K562 (cell line): ENCODE results near the gene SIRT7. TPM values are rescaled to one million over a fixed set of nuclear protein-coding genes. Genes with fewer than 3 reads are reported as not detected.

Source experiments
- ATAC-seq: fragments of 200-7000 bp; cut with Tn5 transposase; 3 replicates; pipeline ENCODE4 v1.9.1; 2020; ENCODE audit warnings: moderate library complexity
- BruUV-seq: library from RNA; stranded (reverse); fragments of 400-500 nt; replicated peaks from 2 replicates; lab custom pipeline; 2021; lab: Mats Ljungman, UMichigan
- CTCF ChIA-PET: fragments of 300-600 bp; formaldehyde crosslinking; extraction: SDS; loops from one replicate; lab custom pipeline; 2021; ENCODE audit warnings: low intra/inter-chr PET ratio; lab: Yijun Ruan, JAX
- POLR2A ChIA-PET: fragments of 300-600, 350-650 bp; sonication (Branson Sonifier 250); formaldehyde crosslinking; extraction: SDS; loops from one replicate; lab custom pipeline; 2021; ENCODE audit warnings: antibody characterized with exemption, inconsistent platforms; lab: Yijun Ruan, JAX
- DNase-seq, 4 experiments: peaks; one replicate each; pipeline versions ENCODE4 v3.0.0 to v3.0.0-alpha.2; 2011 to 2018; ENCODE audit warnings: low spot score in 3 of 4, mixed read lengths in 3 of 4; ENCODE audit errors: extremely low read depth in 1 of 4
- FAIRE-seq: peaks from 2 replicates; lab custom pipeline; 2011; peaks lifted over from hg19 to GRCh38; lab: Jason Lieb, UNC
- H2AFZ ChIP-seq: 2 replicates; pipeline ENCODE4 v1.6.0; 2011; ENCODE audit warnings: low read depth, low read length, control low read depth, inconsistent platforms
- H3K27ac ChIP-seq: fragments of 200-600 bp; 3 replicates; pipeline ENCODE4 v1.8.0; 2011; ENCODE audit warnings: low read depth, mild to moderate bottlenecking, control low read depth, inconsistent platforms, low read length, moderate library complexity, mixed read lengths; ENCODE audit errors: extremely low read depth
- H3K27me3 ChIP-seq, 2 experiments: fragments of 300-600 bp in 1 of 2; 2 replicates in 1 of 2; 3 replicates in 1 of 2; pipeline versions ENCODE4 v1.6.0 to v1.8.0; 2011; ENCODE audit warnings: inconsistent platforms in 2 of 2, low read length in 2 of 2, mild to moderate bottlenecking in 1 of 2, mixed read lengths in 1 of 2, moderate library complexity in 1 of 2; ENCODE audit not compliant: control insufficient read depth in 2 of 2, insufficient read depth in 2 of 2
- H3K36me3 ChIP-seq: fragments of 300-600 bp; 3 replicates; pipeline ENCODE4 v1.8.0; 2011; ENCODE audit warnings: mild to moderate bottlenecking, low read length, inconsistent platforms; ENCODE audit not compliant: control insufficient read depth, insufficient read depth
- H3K4me1 ChIP-seq, 2 experiments: fragments of 200-600 bp in 1 of 2; replicated peaks in 1 of 2; 2 replicates in 1 of 2; 3 replicates in 1 of 2; pipeline versions ENCODE4 v1.5.1 to v1.8.0; 2011; ENCODE audit warnings: inconsistent platforms in 2 of 2, low read length in 2 of 2, mild to moderate bottlenecking in 1 of 2, mixed read lengths in 1 of 2, moderate library complexity in 1 of 2; ENCODE audit not compliant: control insufficient read depth in 2 of 2, insufficient read depth in 2 of 2
- H3K4me2 ChIP-seq: 2 replicates; pipeline ENCODE4 v1.6.1; 2011; ENCODE audit warnings: low read length, control low read depth, inconsistent platforms, mixed read lengths; ENCODE audit not compliant: insufficient read depth
- H3K4me3 ChIP-seq: fragments of 200-600 bp; sonication (generic), shearing (Covaris generic); 2 replicates; pipeline ENCODE4 v1.5.1; 2016; ENCODE audit warnings: control low read depth, inconsistent platforms
- H3K79me2 ChIP-seq: fragments of 200-600 bp; 3 replicates; pipeline ENCODE4 v1.8.0; 2011; ENCODE audit warnings: low read length, inconsistent platforms; ENCODE audit not compliant: control insufficient read depth, insufficient read depth
- H3K9ac ChIP-seq, 2 experiments: 2 replicates each; pipeline versions ENCODE4 v1.6.0 to v1.6.1; 2011; ENCODE audit warnings: low read depth in 2 of 2, low read length in 2 of 2, control low read depth in 1 of 2, inconsistent platforms in 1 of 2, mild to moderate bottlenecking in 1 of 2, mixed read lengths in 1 of 2; ENCODE audit not compliant: insufficient read depth in 1 of 2
- H3K9me1 ChIP-seq: one replicate; pipeline ENCODE4 v1.6.0; 2011; ENCODE audit warnings: inconsistent platforms, mild to moderate bottlenecking, low read length, moderate library complexity; ENCODE audit not compliant: control insufficient read depth, insufficient read depth
- H3K9me3 ChIP-seq: replicated peaks from 2 replicates; pipeline ENCODE4 v1.5.1; 2011; ENCODE audit warnings: low read depth, low read length, inconsistent platforms; ENCODE audit not compliant: control insufficient read depth, insufficient read depth
- H4K20me1 ChIP-seq: replicated peaks from 2 replicates; pipeline ENCODE4 v1.6.1; 2011; ENCODE audit warnings: low read length, inconsistent platforms, mixed read lengths; ENCODE audit not compliant: control insufficient read depth, insufficient read depth
- ELF2 ChIP-seq: fragments of 250-450 bp; sonication (Bioruptor Pico); IDR thresholded peaks from 2 replicates; pipeline ENCODE4 v1.5.0; 2021; ENCODE audit warnings: mild to moderate bottlenecking
- EP300 ChIP-seq: IDR thresholded peaks from 2 replicates; pipeline ENCODE4 v1.6.1; 2012; ENCODE audit warnings: low read length, improper control_type of control experiment
- FOXK2 ChIP-seq, 2 experiments: fragments of 450-650 bp; IDR thresholded peaks in 1 of 2; conservative IDR thresholded peaks in 1 of 2; 2 replicates each; pipeline ENCODE4 v1.6.1; 2016; ENCODE audit warnings: low read depth in 2 of 2, mild to moderate bottlenecking in 1 of 2
- GATAD2B ChIP-seq: fragments of 450-650 bp; IDR thresholded peaks from 2 replicates; pipeline ENCODE4 v1.6.1; 2017; ENCODE audit warnings: mild to moderate bottlenecking, borderline replicate concordance
- HIVEP1 ChIP-seq: fragments of 250-450 bp; sonication (Bioruptor Pico); IDR thresholded peaks from 2 replicates; pipeline ENCODE4 v1.4.0; 2020; ENCODE audit warnings: mild to moderate bottlenecking
- HMGN3 ChIP-seq: IDR thresholded peaks from 2 replicates; pipeline ENCODE4 v1.6.1; 2011; ENCODE audit warnings: borderline replicate concordance, low read depth, mild to moderate bottlenecking, mixed read lengths, low read length; ENCODE audit not compliant: insufficient read length; ENCODE audit errors: extremely low read depth
- HOXB6 ChIP-seq: fragments of 250-450 bp; sonication (Bioruptor Pico); IDR thresholded peaks from 2 replicates; pipeline ENCODE4 v1.5.1; 2022; ENCODE audit warnings: mild to moderate bottlenecking, borderline replicate concordance
- MAFF ChIP-seq: IDR thresholded peaks from 2 replicates; pipeline ENCODE4 v1.6.1; 2012; ENCODE audit warnings: low read length, improper control_type of control experiment
- MEF2A ChIP-seq: IDR thresholded peaks from 2 replicates; pipeline ENCODE4 v1.6.1; 2011; ENCODE audit warnings: low read depth, mild to moderate bottlenecking, low read length, moderate library complexity; ENCODE audit not compliant: control insufficient read depth
- NCOR1 ChIP-seq: fragments of 450-650 bp; IDR thresholded peaks from 2 replicates; pipeline ENCODE4 v1.6.1; 2016; ENCODE audit warnings: mild to moderate bottlenecking, moderate library complexity
- NR4A1 ChIP-seq, 2 experiments: fragments of 250-450 bp in 1 of 2; fragments of 450-650 bp in 1 of 2; sonication (Bioruptor Pico) in 1 of 2; IDR thresholded peaks; 2 replicates each; pipeline versions ENCODE4 v1.4.0 to v1.6.1; 2016 to 2020; ENCODE audit warnings: mild to moderate bottlenecking in 2 of 2, missing compliant biosample characterization in 1 of 2, missing genetic modification characterization in 1 of 2, moderate library complexity in 1 of 2
- POLR2G ChIP-seq: fragments of 200-400 bp; formaldehyde crosslinking; IDR thresholded peaks from 2 replicates; pipeline ENCODE4 v1.6.1; 2017; ENCODE audit warnings: low read depth, mild to moderate bottlenecking, antibody characterized with exemption, low read length, moderate library complexity
- RBFOX2 ChIP-seq: fragments of 200-400 bp; formaldehyde crosslinking; IDR thresholded peaks from 2 replicates; pipeline ENCODE4 v1.6.1; 2017; ENCODE audit warnings: low read depth, mild to moderate bottlenecking, low read length, moderate library complexity
- RBM14 ChIP-seq: fragments of 200-400 bp; formaldehyde crosslinking; IDR thresholded peaks from 2 replicates; pipeline ENCODE4 v1.6.1; 2018; ENCODE audit warnings: low read depth, mild to moderate bottlenecking, low read length, moderate library complexity, borderline replicate concordance; ENCODE audit not compliant: insufficient read depth
- SMARCB1 ChIP-seq: IDR thresholded peaks from 2 replicates; pipeline ENCODE4 v1.6.1; 2011; ENCODE audit warnings: improper control_type of control experiment, low read depth; ENCODE audit not compliant: insufficient read length
- SMARCC2 ChIP-seq: fragments of 450-650 bp; IDR thresholded peaks from 2 replicates; pipeline ENCODE4 v1.6.1; 2017; ENCODE audit warnings: antibody characterized with exemption, moderate library complexity, mild to moderate bottlenecking, low read depth
- TRIM24 ChIP-seq, 2 experiments: fragments of 450-650 bp; IDR thresholded peaks; 2 replicates each; pipeline ENCODE4 v1.6.1; 2016
- ZNF589 ChIP-seq: fragments of 200-800 bp; sonication (Bioruptor generic); IDR thresholded peaks from 2 replicates; pipeline ENCODE4 v1.6.1; 2016; ENCODE audit warnings: low read depth, missing genetic modification characterization, missing compliant biosample characterization
- ZNF695 ChIP-seq: fragments of 450-650 bp; formaldehyde crosslinking; IDR thresholded peaks from 2 replicates; pipeline ENCODE4 v1.4.0; 2020; ENCODE audit warnings: mild to moderate bottlenecking, moderate library complexity
- ZNF740 ChIP-seq, 3 experiments: fragments of 200-800 bp in 1 of 3; sonication (Bioruptor generic) in 1 of 3; sonication (generic) in 1 of 3; formaldehyde crosslinking in 1 of 3; IDR thresholded peaks; 2 replicates each; pipeline versions ENCODE4 v1.6.1 to v1.8.0; 2016 to 2022; ENCODE audit warnings: mild to moderate bottlenecking in 2 of 3, missing compliant biosample characterization in 2 of 3, missing genetic modification characterization in 2 of 3, missing genetic modification reagents in 1 of 3
- WGBS: fragments of 100-300 bp; shearing (Covaris generic); methylation state at CpG from one replicate; pipeline ENCODE4 v1.1.6; 2016; ENCODE audit warnings: low coverage, mixed read lengths; ENCODE audit not compliant: insufficient coverage; ENCODE audit errors: missing lambda C conversion rate; 5-methylcytosine and 5-hydroxymethylcytosine counted together
- in situ Hi-C: fragments of 300-500 bp; cut with MboI; formaldehyde crosslinking; loops from 4 replicates; pipeline ENCODE4 v1.15.0; 2018; ENCODE audit warnings: inconsistent platforms, mixed read lengths
- intact Hi-C: fragments of 100-400 bp; cut with micrococcal nuclease; formaldehyde crosslinking; loops from 2 replicates; pipeline ENCODE4 v1.14.2; 2022
- polyA plus RNA-seq, 8 experiments: library from polyadenylated mRNA; depleted of rRNA in 4 of 8; stranded (reverse) in 5 of 8; unstranded in 3 of 8; fragments of >200 nt; fragmentation: Nextera tagmentation in 2 of 8; fragmentation: Illumina TruSeq in 1 of 8; extraction: Ambion mirVana in 2 of 8; extraction: Trizol in 1 of 8; gene quantifications; 2 replicates each; pipeline versions ENCODE4 v1.2.1 to v1.2.3, GENCODE V29; 2011 to 2014; ENCODE audit warnings: inconsistent platforms in 1 of 8, missing spikeins in 1 of 8
- total RNA-seq, 7 experiments: library from RNA; depleted of rRNA in 6 of 7; stranded (reverse); fragments of >200 nt in 6 of 7; fragmentation: Illumina TruSeq in 2 of 7; extraction: Trizol in 2 of 7; gene quantifications; 2 replicates each; pipeline versions ENCODE4 v1.2.1 to v1.2.3, GENCODE V29; 2011 to 2021; ENCODE audit warnings: low replicate concordance in 1 of 7
- TF ChIP-seq, protein P1 (sequence below): fragments of 450-650 bp; formaldehyde crosslinking; IDR thresholded peaks from 2 replicates; pipeline ENCODE4 v1.4.0; 2020; ENCODE audit warnings: mild to moderate bottlenecking, moderate library complexity

The SIRT7 gene
- total and polyA plus RNA-seq, 9 of the 15 experiments (the other 6 are each of a cell fraction or from before 2014, with no cell fraction given), result 1.6 to 54.8 (median 20.3) TPM

DNA sequence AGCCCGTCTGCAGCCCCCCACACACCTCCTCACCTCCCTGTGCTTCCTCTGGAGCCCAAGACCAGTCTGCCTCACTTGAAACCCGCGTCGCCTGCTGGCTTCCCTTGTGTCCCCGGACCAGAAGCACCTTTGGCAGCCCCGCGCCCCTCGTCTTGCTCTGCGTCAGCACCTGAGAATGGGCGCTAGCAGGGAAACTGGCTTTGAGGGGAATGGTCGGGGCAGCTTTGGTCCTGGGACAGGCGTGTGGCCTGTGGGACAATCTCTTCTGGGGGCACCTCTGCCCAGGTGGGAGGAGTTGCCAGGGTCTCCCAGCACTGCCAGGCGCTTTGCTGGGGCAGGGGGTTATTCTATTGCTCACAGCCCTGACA lies 13.2 kb upstream of the SIRT7 start:
- Histone ChIP-seq H3K27ac (no peak overlapping the region), H3K27me3 (no peaks in the 10 kb centered on the region), H3K9me1 (peaks cover 13% of the 10 kb centered on the region), H3K79me2 (peaks cover 44% of the 10 kb centered on the region), H3K4me3 (no peak overlapping the region), H4K20me1 (peaks cover 10% of the 10 kb centered on the region), H3K9ac (peak overlapping the region in 1 of 2 experiments; percentile 19; a peak in 1 of 4 replicates), H3K4me2 (no peak overlapping the region), H2AFZ (no peak overlapping the region), H3K36me3 (peaks cover 36% of the 10 kb centered on the region; the same call in 2 of the 3 replicates), H3K9me3 (no peaks in the 10 kb centered on the region), H3K4me1 (peaks cover 36 to 96% of the 10 kb centered on the region in 2 experiments)
- ATAC-seq (no peak), DNase-seq (no peak), FAIRE-seq (no peak)
- WGBS, result 77% methylated on average over 11 of the region's 13 CpGs
- in situ Hi-C loops (no loop called here), intact Hi-C loops (no loop called here)
- BruUV-seq, result no TSS peak
- ChIA-PET CTCF (no interaction called here), POLR2A (interaction anchor here (0.6 to 2.3 kb wide), 3 partner anchors 15 to 227 kb away, joined by 3 to 7 read pairs (median 3); no protein-coding TSS in a partner anchor)
- TF ChIP-seq POLR2G (peak; percentile 86), RBFOX2 (0 out of 2 replicates have a peak, but pooled peaks have one; percentile 33), SMARCB1 (no peak), MEF2A (no peak), SMARCC2 (no peak), EP300 (no peak), NR4A1 (CRISPR knock-in tag; IDR thresholded peaks at IDR 0.05) (no peak), NR4A1 (tag; IDR thresholded peaks at IDR 0.05) (no peak), ZNF589 (CRISPR knock-in tag) (no peak), HIVEP1 (CRISPR knock-in tag) (no peak), ZNF740 (CRISPR knock-in tag; IDR thresholded peaks at IDR 0.05) (no peak), ZNF740 (tag; IDR thresholded peaks at IDR 0.05) (no peak), TRIM24 (IDR thresholded peaks at IDR 0.05) (no peak), GATAD2B (no peak), MAFF (no peak), RBM14 (0 out of 2 replicates have a peak, but pooled peaks have one; percentile 15), HMGN3 (peak; percentile 2), NCOR1 (no peak), ELF2 (CRISPR knock-in tag) (no peak), HOXB6 (CRISPR knock-in tag) (no peak), FOXK2 (conservative IDR thresholded peaks at IDR 0.05 in 1 of 2, IDR thresholded peaks at IDR 0.05 in 1 of 2; ENCODE audit: low read depth in 2 of 2) (no peak), ZNF695 (CRISPR knock-in tag) (no peak)
- TF ChIP-seq, protein P1, sequence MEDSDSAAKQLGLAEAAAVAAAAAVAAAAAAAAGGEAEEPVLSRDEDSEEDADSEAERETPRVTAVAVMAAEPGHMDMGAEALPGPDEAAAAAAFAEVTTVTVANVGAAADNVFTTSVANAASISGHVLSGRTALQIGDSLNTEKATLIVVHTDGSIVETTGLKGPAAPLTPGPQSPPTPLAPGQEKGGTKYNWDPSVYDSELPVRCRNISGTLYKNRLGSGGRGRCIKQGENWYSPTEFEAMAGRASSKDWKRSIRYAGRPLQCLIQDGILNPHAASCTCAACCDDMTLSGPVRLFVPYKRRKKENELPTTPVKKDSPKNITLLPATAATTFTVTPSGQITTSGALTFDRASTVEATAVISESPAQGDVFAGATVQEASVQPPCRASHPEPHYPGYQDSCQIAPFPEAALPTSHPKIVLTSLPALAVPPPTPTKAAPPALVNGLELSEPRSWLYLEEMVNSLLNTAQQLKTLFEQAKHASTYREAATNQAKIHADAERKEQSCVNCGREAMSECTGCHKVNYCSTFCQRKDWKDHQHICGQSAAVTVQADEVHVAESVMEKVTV (CRISPR knock-in tag), result no peak
